Measurements from ENCODE around the gene ZDHHC14.

ZDHHC14 gene

GRCh38 chr6:157379656-157380457 is 1.1 kb upstream of the ZDHHC14 start:
- no peak for TF ChIP-seq EZH2phosphoT487 (conservative IDR thresholded peaks at IDR 0.05; ENCODE audit: low read length)
- TF ChIP-seq, protein P1, sequence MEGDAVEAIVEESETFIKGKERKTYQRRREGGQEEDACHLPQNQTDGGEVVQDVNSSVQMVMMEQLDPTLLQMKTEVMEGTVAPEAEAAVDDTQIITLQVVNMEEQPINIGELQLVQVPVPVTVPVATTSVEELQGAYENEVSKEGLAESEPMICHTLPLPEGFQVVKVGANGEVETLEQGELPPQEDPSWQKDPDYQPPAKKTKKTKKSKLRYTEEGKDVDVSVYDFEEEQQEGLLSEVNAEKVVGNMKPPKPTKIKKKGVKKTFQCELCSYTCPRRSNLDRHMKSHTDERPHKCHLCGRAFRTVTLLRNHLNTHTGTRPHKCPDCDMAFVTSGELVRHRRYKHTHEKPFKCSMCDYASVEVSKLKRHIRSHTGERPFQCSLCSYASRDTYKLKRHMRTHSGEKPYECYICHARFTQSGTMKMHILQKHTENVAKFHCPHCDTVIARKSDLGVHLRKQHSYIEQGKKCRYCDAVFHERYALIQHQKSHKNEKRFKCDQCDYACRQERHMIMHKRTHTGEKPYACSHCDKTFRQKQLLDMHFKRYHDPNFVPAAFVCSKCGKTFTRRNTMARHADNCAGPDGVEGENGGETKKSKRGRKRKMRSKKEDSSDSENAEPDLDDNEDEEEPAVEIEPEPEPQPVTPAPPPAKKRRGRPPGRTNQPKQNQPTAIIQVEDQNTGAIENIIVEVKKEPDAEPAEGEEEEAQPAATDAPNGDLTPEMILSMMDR (IDR thresholded peaks at IDR 0.05; ENCODE audit: insufficient read depth, low read length, poor library complexity, severe bottlenecking): no peak
- H3K9ac ChIP-seq (ENCODE audit: low read length): peak overlapping the region; percentile 79
- H4K20me1 ChIP-seq (ENCODE audit: low read depth, low read length): no peaks in the 10 kb centered on the region; the same call in 1 of the 2 replicates
- peak overlapping the region; percentile 47; the same call in 1 of the 2 replicates for H3K27ac ChIP-seq (ENCODE audit: low read depth, low read length)
- no peaks in the 10 kb centered on the region for H3K9me2 ChIP-seq (replicated peaks; ENCODE audit: insufficient read depth, low read length)
- H2AFZ ChIP-seq (ENCODE audit: low read depth, low read length, severe bottlenecking): peak overlapping the region; percentile 95
- H3K4me3 ChIP-seq (ENCODE audit: insufficient read depth, low read length, poor library complexity, severe bottlenecking): peak overlapping the region; percentile 92
- H3K4me2 ChIP-seq (ENCODE audit: low read depth, low read length, poor library complexity, severe bottlenecking): peak overlapping the region; percentile 58
- no peaks in the 10 kb centered on the region for H3F3A ChIP-seq (ENCODE audit: insufficient read depth)
- no peaks in the 10 kb centered on the region for H3K36me3 ChIP-seq (ENCODE audit: low read length)
- H3K9me3 ChIP-seq (ENCODE audit: insufficient read depth, low read length): no peaks in the 10 kb centered on the region
- no peaks in the 10 kb centered on the region for H3K79me2 ChIP-seq (ENCODE audit: insufficient read depth, low read length)
- H3K27me3 ChIP-seq (ENCODE audit: low read length): no peaks in the 10 kb centered on the region

DNA sequence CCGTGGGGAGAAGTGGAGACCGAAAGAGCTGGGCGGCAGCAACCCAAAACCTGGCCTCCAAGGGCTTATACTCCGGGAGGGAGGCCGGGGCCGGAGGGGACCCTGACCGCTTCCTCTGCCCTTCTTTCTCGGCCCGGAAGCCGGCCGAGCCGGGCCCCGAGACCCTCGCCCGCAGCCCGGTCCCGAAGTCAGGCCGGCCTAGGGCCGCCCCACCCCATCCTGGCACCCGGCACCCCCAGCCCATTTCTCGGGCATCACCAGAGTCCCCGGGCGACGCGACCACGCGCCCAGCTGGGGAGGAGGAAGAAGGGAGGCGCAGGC is 572 bp upstream of the ZDHHC14 start:
- H3K9me3 ChIP-seq (ENCODE audit: insufficient read depth, low read length): no peaks in the 10 kb centered on the region
- H3K9me2 ChIP-seq (replicated peaks; ENCODE audit: insufficient read depth, low read length): no peaks in the 10 kb centered on the region

DNA sequence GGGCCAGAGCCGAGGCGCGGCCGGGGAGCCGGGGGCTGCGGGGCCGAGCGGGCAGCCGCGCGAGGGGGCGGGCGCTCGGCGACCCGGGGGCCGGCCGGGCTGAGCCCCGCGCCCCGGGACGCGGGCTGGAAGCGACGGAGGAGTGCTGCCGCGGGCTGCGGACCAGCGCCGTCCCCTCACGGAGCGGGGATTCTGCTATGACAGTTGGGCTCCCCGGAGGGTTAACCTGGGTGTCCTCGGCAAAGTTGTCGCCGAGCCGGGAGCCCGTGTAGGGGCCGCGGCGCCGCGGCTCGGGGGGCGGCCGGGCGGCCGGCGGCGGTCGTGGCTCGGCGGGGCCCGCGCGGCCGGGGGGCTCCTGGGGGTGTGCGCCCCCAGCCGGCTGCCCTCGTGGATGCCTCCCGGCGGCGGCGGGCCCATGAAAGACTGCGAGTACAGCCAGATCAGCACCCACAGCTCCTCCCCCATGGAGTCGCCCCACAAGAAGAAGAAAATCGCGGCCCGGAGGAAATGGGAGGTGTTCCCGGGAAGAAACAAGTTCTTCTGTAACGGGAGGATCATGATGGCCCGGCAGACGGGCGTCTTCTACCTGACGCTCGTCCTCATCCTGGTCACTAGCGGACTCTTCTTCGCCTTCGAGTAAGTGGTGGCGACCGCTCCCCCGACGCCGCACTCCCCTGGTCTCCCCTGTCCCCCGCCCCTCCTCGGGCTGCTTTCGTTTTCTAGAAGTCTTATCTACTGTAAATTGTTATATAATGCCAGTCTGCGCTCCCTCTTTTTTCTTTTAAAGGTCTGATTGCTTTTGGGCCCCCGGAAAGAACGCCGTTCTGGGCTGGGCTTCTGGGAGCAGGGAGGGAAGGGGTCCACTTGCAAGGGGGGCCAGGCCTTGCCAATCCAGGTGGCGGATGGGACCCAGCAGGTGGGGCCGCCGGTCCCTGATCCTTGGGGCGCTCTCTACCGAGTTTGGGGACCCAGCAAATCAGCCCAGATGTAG is 936 bp downstream of the ZDHHC14 start:
- Histone ChIP-seq H3F3A (ENCODE audit: insufficient read depth) (no peaks in the 10 kb centered on the region), H3K79me2 (ENCODE audit: insufficient read depth, low read length) (no peaks in the 10 kb centered on the region), H3K9me3 (ENCODE audit: insufficient read depth, low read length) (no peaks in the 10 kb centered on the region), H4K20me1 (ENCODE audit: low read depth, low read length) (no peaks in the 10 kb centered on the region; the same call in 1 of the 2 replicates), H3K9me2 (replicated peaks; ENCODE audit: insufficient read depth, low read length) (no peaks in the 10 kb centered on the region), H3K4me3 (ENCODE audit: insufficient read depth, low read length, poor library complexity, severe bottlenecking) (peak overlapping the region; percentile 92), H3K4me2 (ENCODE audit: low read depth, low read length, poor library complexity, severe bottlenecking) (peak overlapping the region; percentile 64), H3K36me3 (ENCODE audit: low read length) (no peaks in the 10 kb centered on the region), H2AFZ (ENCODE audit: low read depth, low read length, severe bottlenecking) (peak overlapping the region; percentile 52), H3K9ac (ENCODE audit: low read length) (peak overlapping the region; percentile 79), H3K27ac (ENCODE audit: low read depth, low read length) (no peak overlapping the region), H3K27me3 (ENCODE audit: low read length) (no peaks in the 10 kb centered on the region)
- no peak for TF ChIP-seq EZH2phosphoT487 (conservative IDR thresholded peaks at IDR 0.05; ENCODE audit: low read length)
- TF ChIP-seq, protein P1 (IDR thresholded peaks at IDR 0.05; ENCODE audit: insufficient read depth, low read length, poor library complexity, severe bottlenecking): no peak

More for the DNA sequence above, 572 bp upstream of the ZDHHC14 start:
- Histone ChIP-seq H3K4me3 (ENCODE audit: insufficient read depth, low read length, poor library complexity, severe bottlenecking) (peak overlapping the region; percentile 92), H3F3A (ENCODE audit: insufficient read depth) (no peaks in the 10 kb centered on the region), H3K9ac (ENCODE audit: low read length) (peak overlapping the region; percentile 79), H3K79me2 (ENCODE audit: insufficient read depth, low read length) (no peaks in the 10 kb centered on the region), H3K4me2 (ENCODE audit: low read depth, low read length, poor library complexity, severe bottlenecking) (peak overlapping the region; percentile 58), H3K27me3 (ENCODE audit: low read length) (no peaks in the 10 kb centered on the region), H3K27ac (ENCODE audit: low read depth, low read length) (peak overlapping the region; percentile 47), H3K36me3 (ENCODE audit: low read length) (no peaks in the 10 kb centered on the region), H4K20me1 (ENCODE audit: low read depth, low read length) (no peaks in the 10 kb centered on the region; the same call in 1 of the 2 replicates), H2AFZ (ENCODE audit: low read depth, low read length, severe bottlenecking) (peak overlapping the region; percentile 95)
- TF ChIP-seq, protein P1 (IDR thresholded peaks at IDR 0.05; ENCODE audit: insufficient read depth, low read length, poor library complexity, severe bottlenecking): no peak
- TF ChIP-seq EZH2phosphoT487 (conservative IDR thresholded peaks at IDR 0.05; ENCODE audit: low read length): no peak
